HepG2 (cell line): Measurements from ENCODE around the gene ZFAND2A. TPM values are rescaled to one million over a fixed set of nuclear protein-coding genes. Genes with fewer than 3 reads are reported as not detected.

Experiments
- ARID5B ChIP-seq: IDR thresholded peaks from 2 replicates; pipeline ENCODE4 v1.4.0; 2020; ENCODE audit warnings: mild to moderate bottlenecking, missing genetic modification reagents
- CHCHD3 ChIP-seq: sonication (generic); formaldehyde crosslinking; IDR thresholded peaks from 2 replicates; pipeline ENCODE4 v1.8.0; 2022; ENCODE audit warnings: mild to moderate bottlenecking, missing genetic modification reagents, moderate library complexity
- CREM ChIP-seq, 2 experiments: sonication (generic) in 1 of 2; formaldehyde crosslinking in 1 of 2; IDR thresholded peaks; 2 replicates each; pipeline versions ENCODE4 v1.4.0 to v1.6.1; 2016 to 2020; ENCODE audit warnings: antibody characterized with exemption in 1 of 2, mild to moderate bottlenecking in 1 of 2, missing genetic modification reagents in 1 of 2
- DNMT1 ChIP-seq: sonication (generic); formaldehyde crosslinking; IDR thresholded peaks from 2 replicates; pipeline ENCODE4 v1.5.1; 2020; ENCODE audit warnings: mild to moderate bottlenecking, missing genetic modification reagents
- HNRNPK ChIP-seq: fragments of 200-400 bp; formaldehyde crosslinking; IDR thresholded peaks from 2 replicates; pipeline ENCODE4 v1.6.1; 2018; ENCODE audit warnings: low read length, low read depth, moderate library complexity, mild to moderate bottlenecking; ENCODE audit not compliant: poor library complexity, severe bottlenecking
- KMT2B ChIP-seq: IDR thresholded peaks from 2 replicates; pipeline ENCODE4 v1.6.1; 2016; ENCODE audit warnings: missing genetic modification reagents, missing compliant biosample characterization
- MAFG ChIP-seq: sonication (generic); formaldehyde crosslinking; IDR thresholded peaks from 2 replicates; pipeline ENCODE4 v1.5.1; 2020; ENCODE audit warnings: mild to moderate bottlenecking, missing genetic modification reagents
- MYNN ChIP-seq: sonication (generic); formaldehyde crosslinking; IDR thresholded peaks from 2 replicates; pipeline ENCODE4 v1.4.0; 2020; ENCODE audit warnings: mild to moderate bottlenecking, low read depth, missing genetic modification reagents
- RCOR2 ChIP-seq: IDR thresholded peaks from 2 replicates; pipeline ENCODE4 v1.6.1; 2016; ENCODE audit warnings: missing biosample characterization, missing genetic modification reagents
- RELA ChIP-seq: sonication (generic); formaldehyde crosslinking; IDR thresholded peaks from 2 replicates; pipeline ENCODE4 v1.4.0; 2020; ENCODE audit warnings: missing genetic modification reagents
- SIX1 ChIP-seq: sonication (generic); formaldehyde crosslinking; IDR thresholded peaks from 2 replicates; pipeline ENCODE4 v1.4.0; 2020; ENCODE audit warnings: missing genetic modification reagents, borderline replicate concordance
- ZHX2 ChIP-seq, 2 experiments: sonication (generic) in 1 of 2; formaldehyde crosslinking in 1 of 2; IDR thresholded peaks; 2 replicates each; pipeline versions ENCODE4 v1.6.1 to v1.9.0; 2014 to 2022; ENCODE audit warnings: antibody characterized with exemption in 1 of 2, borderline replicate concordance in 1 of 2, inconsistent platforms in 1 of 2, low read depth in 1 of 2, missing genetic modification reagents in 1 of 2
- ZNF430 ChIP-seq: sonication (generic); formaldehyde crosslinking; IDR thresholded peaks from 2 replicates; pipeline ENCODE4 v1.9.0; 2021; ENCODE audit warnings: mild to moderate bottlenecking, missing genetic modification reagents
- ZNF432 ChIP-seq: sonication (generic); formaldehyde crosslinking; IDR thresholded peaks from 2 replicates; pipeline ENCODE4 v1.5.0; 2020; ENCODE audit warnings: missing genetic modification reagents, mild to moderate bottlenecking, borderline replicate concordance
- ZNF510 ChIP-seq: sonication (generic); formaldehyde crosslinking; IDR thresholded peaks from 2 replicates; pipeline ENCODE4 v1.4.0; 2020; ENCODE audit warnings: low read depth, mild to moderate bottlenecking, missing genetic modification reagents
- ZNF629 ChIP-seq: sonication (generic); formaldehyde crosslinking; conservative IDR thresholded peaks from 2 replicates; pipeline ENCODE4 v1.5.0; 2020; ENCODE audit warnings: missing genetic modification reagents
- ZNF788 ChIP-seq: sonication (generic); formaldehyde crosslinking; IDR thresholded peaks from 2 replicates; pipeline ENCODE4 v1.5.0; 2020; ENCODE audit warnings: mild to moderate bottlenecking, missing genetic modification reagents, borderline replicate concordance
- polyA plus RNA-seq, 8 experiments: library from polyadenylated mRNA; depleted of rRNA in 3 of 8; stranded (reverse) in 7 of 8; unstranded in 1 of 8; fragments of >200 nt; fragmentation: Illumina TruSeq in 4 of 8; extraction: Trizol in 4 of 8; gene quantifications; 2 replicates each; pipeline versions ENCODE4 v1.2.1 to v1.2.3, GENCODE V29; 2011 to 2016; ENCODE audit warnings: low read depth in 4 of 8, missing spikeins in 1 of 8, mixed read lengths in 1 of 8; ENCODE audit not compliant: insufficient read depth in 1 of 8
- total RNA-seq, 5 experiments: library from RNA; depleted of rRNA; stranded (reverse); fragments of >200 nt; fragmentation: Illumina TruSeq; extraction: Trizol; gene quantifications; 2 replicates each; pipeline ENCODE4 v1.2.3, GENCODE V29; 2016; ENCODE audit warnings: low read depth in 1 of 5
- TF ChIP-seq, protein P1 (sequence below): IDR thresholded peaks from 2 replicates; pipeline ENCODE4 v1.6.1; 2012; ENCODE audit warnings: inconsistent platforms

The ZFAND2A gene
- total and polyA plus RNA-seq, 2 of the 13 experiments (the other 11 are each of a cell fraction or from before 2014, with no cell fraction given) = 140 to 153 TPM

- no peak; the same call in 1 of the 2 replicates for TF ChIP-seq CREM (IDR thresholded peaks at IDR 0.05)
- TF ChIP-seq CREM (CRISPR knock-in tag; IDR thresholded peaks at IDR 0.05) = no peak
- TF ChIP-seq ZNF510 (CRISPR knock-in tag) = no peak
- peak; percentile 44; the same call in 1 of the 2 replicates for TF ChIP-seq ARID5B
- no peak for TF ChIP-seq CHCHD3 (CRISPR knock-in tag)
- TF ChIP-seq ZHX2 (IDR thresholded peaks at IDR 0.05; ENCODE audit: low read depth) = peak; percentile 79
- TF ChIP-seq ZHX2 (CRISPR knock-in tag; IDR thresholded peaks at IDR 0.05; ENCODE audit: borderline replicate concordance) = no peak
- no peak for TF ChIP-seq MAFG (CRISPR knock-in tag)
- TF ChIP-seq, protein P1, sequence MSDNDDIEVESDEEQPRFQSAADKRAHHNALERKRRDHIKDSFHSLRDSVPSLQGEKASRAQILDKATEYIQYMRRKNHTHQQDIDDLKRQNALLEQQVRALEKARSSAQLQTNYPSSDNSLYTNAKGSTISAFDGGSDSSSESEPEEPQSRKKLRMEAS = peak; percentile 49
- TF ChIP-seq ZNF788 = peak; percentile 85
- peak; percentile 64; the same call in 1 of the 2 replicates for TF ChIP-seq RCOR2 (CRISPR knock-in tag)
- peak; percentile 65; the same call in 1 of the 2 replicates for TF ChIP-seq KMT2B (CRISPR knock-in tag)
- TF ChIP-seq ZNF629 (CRISPR knock-in tag) = no peak
- no peak for TF ChIP-seq HNRNPK
- TF ChIP-seq MYNN = 0 out of 2 replicates have a peak, but pooled peaks have one; percentile 42
- TF ChIP-seq RELA (CRISPR knock-in tag) = no peak
- TF ChIP-seq DNMT1 (CRISPR knock-in tag) = no peak; the same call in 1 of the 2 replicates
- no peak for TF ChIP-seq ZNF432 (CRISPR knock-in tag)
- TF ChIP-seq ZNF430 (CRISPR knock-in tag) = peak; percentile 46; the same call in 1 of the 2 replicates
- no peak for TF ChIP-seq SIX1 (CRISPR knock-in tag)
Observed at GRCh38 chr7:1169409-1170368, 9.7 kb upstream of the ZFAND2A start (continued).
